K562 (cell line): ENCODE data around the gene DVL3. TPM values are rescaled to one million over a fixed set of nuclear protein-coding genes. Genes with fewer than 3 reads are reported as not detected.

Experiments used
- ARID1B ChIP-seq: fragments of 450-650 bp; IDR thresholded peaks from 2 replicates; pipeline ENCODE4 v1.6.1; 2016; ENCODE audit warnings: antibody characterized with exemption, mild to moderate bottlenecking, inconsistent platforms
- BCL6 ChIP-seq: fragments of 250-450 bp; sonication (Bioruptor Pico); IDR thresholded peaks from 2 replicates; pipeline ENCODE4 v1.4.0; 2020
- CBFA2T3 ChIP-seq: fragments of 450-650 bp; IDR thresholded peaks from 2 replicates; pipeline ENCODE4 v1.6.1; 2017
- DPF2 ChIP-seq: fragments of 450-650 bp; IDR thresholded peaks from 2 replicates; pipeline ENCODE4 v1.6.1; 2016
- ELF1 ChIP-seq: fragments of 200-800 bp; sonication (Bioruptor generic); IDR thresholded peaks from 2 replicates; pipeline ENCODE4 v1.6.1; 2016; ENCODE audit warnings: missing genetic modification characterization, missing compliant biosample characterization
- FOXK1 ChIP-seq: sonication (generic); formaldehyde crosslinking; IDR thresholded peaks from 2 replicates; pipeline ENCODE4 v1.8.0; 2022; ENCODE audit warnings: missing genetic modification reagents, mild to moderate bottlenecking, borderline replicate concordance
- FOXM1 ChIP-seq, 2 experiments: fragments of 450-650 bp in 1 of 2; sonication (generic) in 1 of 2; formaldehyde crosslinking in 1 of 2; IDR thresholded peaks; 2 replicates each; pipeline versions ENCODE4 v1.6.1 to v1.9.0; 2017 to 2022; ENCODE audit warnings: low read depth in 2 of 2, mild to moderate bottlenecking in 2 of 2, missing genetic modification reagents in 1 of 2, moderate library complexity in 1 of 2
- HEY1 ChIP-seq: fragments of 250-450 bp; sonication (Bioruptor Pico); IDR thresholded peaks from 2 replicates; pipeline ENCODE4 v1.5.0; 2020; ENCODE audit warnings: mild to moderate bottlenecking, moderate library complexity, borderline replicate concordance
- ILF3 ChIP-seq: fragments of 450-650 bp; IDR thresholded peaks from 2 replicates; pipeline ENCODE4 v1.6.1; 2018; ENCODE audit warnings: antibody characterized with exemption, mild to moderate bottlenecking, moderate library complexity, borderline replicate concordance
- KDM5B ChIP-seq: fragments of 200-600 bp; sonication (generic); IDR thresholded peaks from 2 replicates; pipeline ENCODE4 v1.6.1; 2012; ENCODE audit warnings: low read depth, mild to moderate bottlenecking, moderate library complexity, low read length, control low read depth, inconsistent platforms; ENCODE audit not compliant: insufficient replicate concordance
- MAFF ChIP-seq: IDR thresholded peaks from 2 replicates; pipeline ENCODE4 v1.6.1; 2012; ENCODE audit warnings: low read length, improper control_type of control experiment
- MECOM ChIP-seq: fragments of 250-450 bp; sonication (Bioruptor Pico); IDR thresholded peaks from 2 replicates; pipeline ENCODE4 v1.8.0; 2022; ENCODE audit warnings: inconsistent platforms
- NFE2 ChIP-seq: IDR thresholded peaks from 2 replicates; pipeline ENCODE4 v1.6.1; 2014; ENCODE audit warnings: antibody characterized with exemption, low read depth
- PRMT5 ChIP-seq: sonication (generic); formaldehyde crosslinking; IDR thresholded peaks from 2 replicates; pipeline ENCODE4 v1.5.0; 2020; ENCODE audit warnings: missing genetic modification reagents
- SMARCB1 ChIP-seq: IDR thresholded peaks from 2 replicates; pipeline ENCODE4 v1.6.1; 2011; ENCODE audit warnings: improper control_type of control experiment, low read depth; ENCODE audit not compliant: insufficient read length
- SOX6 ChIP-seq: fragments of 450-650 bp; IDR thresholded peaks from 2 replicates; pipeline ENCODE4 v1.6.1; 2014; ENCODE audit warnings: mild to moderate bottlenecking
- STAG1 ChIP-seq: sonication (generic); formaldehyde crosslinking; IDR thresholded peaks from 2 replicates; pipeline ENCODE4 v1.5.0; 2020; ENCODE audit warnings: missing genetic modification reagents, borderline replicate concordance
- SUPT5H ChIP-seq: fragments of 450-650 bp; IDR thresholded peaks from 2 replicates; pipeline ENCODE4 v1.6.1; 2016
- TSC22D4 ChIP-seq: fragments of 450-650 bp; IDR thresholded peaks from 2 replicates; pipeline ENCODE4 v1.6.1; 2016; ENCODE audit warnings: missing genetic modification characterization, missing biosample characterization, control low read depth
- XRCC4 ChIP-seq: IDR thresholded peaks from one replicate; pipeline ENCODE4 v1.6.1; 2011; ENCODE audit not compliant: insufficient read depth, insufficient read length; ENCODE audit errors: extremely low read depth
- ZBED1 ChIP-seq: IDR thresholded peaks from 2 replicates; pipeline ENCODE4 v1.6.1; 2014
- ZEB2 ChIP-seq: fragments of 450-650 bp; IDR thresholded peaks from 2 replicates; pipeline ENCODE4 v1.6.1; 2016
- ZFPM2 ChIP-seq: fragments of 250-450 bp; sonication (Bioruptor Pico); IDR thresholded peaks from 2 replicates; pipeline ENCODE4 v1.5.1; 2022; ENCODE audit warnings: mild to moderate bottlenecking
- ZNF134 ChIP-seq: fragments of 250-450 bp; sonication (Bioruptor Pico); conservative IDR thresholded peaks from 2 replicates; pipeline ENCODE4 v1.4.0; 2020
- ZNF140 ChIP-seq: fragments of 250-450 bp; sonication (Bioruptor Pico); IDR thresholded peaks from 2 replicates; pipeline ENCODE4 v1.8.0; 2021; ENCODE audit warnings: moderate library complexity, mild to moderate bottlenecking, inconsistent platforms
- ZNF707 ChIP-seq: fragments of 250-450 bp; sonication (Bioruptor Pico); conservative IDR thresholded peaks from 2 replicates; pipeline ENCODE4 v1.8.0; 2022; ENCODE audit warnings: inconsistent platforms, mild to moderate bottlenecking, moderate library complexity
- polyA plus RNA-seq, 8 experiments: library from polyadenylated mRNA; depleted of rRNA in 4 of 8; stranded (reverse) in 5 of 8; unstranded in 3 of 8; fragments of >200 nt; fragmentation: Nextera tagmentation in 2 of 8; fragmentation: Illumina TruSeq in 1 of 8; extraction: Ambion mirVana in 2 of 8; extraction: Trizol in 1 of 8; gene quantifications; 2 replicates each; pipeline versions ENCODE4 v1.2.1 to v1.2.3, GENCODE V29; 2011 to 2014; ENCODE audit warnings: inconsistent platforms in 1 of 8, missing spikeins in 1 of 8
- total RNA-seq, 7 experiments: library from RNA; depleted of rRNA in 6 of 7; stranded (reverse); fragments of >200 nt in 6 of 7; fragmentation: Illumina TruSeq in 2 of 7; extraction: Trizol in 2 of 7; gene quantifications; 2 replicates each; pipeline versions ENCODE4 v1.2.1 to v1.2.3, GENCODE V29; 2011 to 2021; ENCODE audit warnings: low replicate concordance in 1 of 7
- TF ChIP-seq, protein P1 (sequence below): fragments of 250-450 bp; sonication (Bioruptor Pico); IDR thresholded peaks from 2 replicates; pipeline ENCODE4 v1.4.0; 2020; ENCODE audit warnings: mild to moderate bottlenecking, moderate library complexity, borderline replicate concordance
- TF ChIP-seq, protein P2 (sequence below): fragments of 250-450 bp; sonication (Bioruptor Pico); IDR thresholded peaks from 2 replicates; pipeline ENCODE4 v1.8.0; 2021; ENCODE audit warnings: borderline replicate concordance, mild to moderate bottlenecking, moderate library complexity; ENCODE audit not compliant: poor library complexity, severe bottlenecking

The DVL3 gene
- total and polyA plus RNA-seq, 9 of the 15 experiments (the other 6 are each of a cell fraction or from before 2014, with no cell fraction given): 3.1 to 57.9 (median 20.1) TPM

DNA sequence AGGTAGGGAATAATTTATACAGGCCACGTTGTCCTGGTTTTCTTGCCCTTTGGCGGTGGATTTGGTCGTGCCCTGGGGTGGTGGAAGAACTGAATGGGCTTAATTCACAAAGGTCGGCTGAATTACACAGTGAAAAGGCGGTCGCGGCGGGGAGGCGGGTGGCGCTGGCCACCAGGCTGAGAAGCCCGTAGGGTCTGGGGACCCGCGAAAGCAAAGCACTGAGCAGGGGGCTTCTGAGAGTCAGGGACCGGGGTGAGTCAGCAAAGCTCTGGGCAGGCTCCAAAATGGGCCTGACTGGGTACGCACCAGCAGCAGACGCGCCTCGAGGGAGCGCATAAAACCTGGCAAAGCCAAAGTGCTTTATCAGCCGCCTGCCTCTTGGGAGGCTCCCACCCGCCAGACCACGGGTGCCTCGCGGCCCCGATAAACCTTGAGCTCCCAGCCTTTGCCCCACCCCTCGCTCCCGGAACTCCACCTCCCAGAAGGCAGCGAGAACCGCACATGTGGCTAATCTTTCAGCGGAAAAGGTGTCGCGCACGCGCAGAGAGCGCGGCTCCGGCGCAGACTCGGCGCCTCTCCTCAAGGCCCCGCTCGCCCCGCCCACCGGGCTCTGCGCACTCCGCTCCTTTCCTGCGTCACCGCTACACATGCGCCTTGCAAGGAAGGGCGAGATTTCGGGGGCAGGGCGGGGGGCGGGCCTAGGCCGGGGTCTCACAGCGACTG lies 30.4 kb downstream of the DVL3 start (continued):
- TF ChIP-seq STAG1 (no peak), ZFPM2 (no peak), KDM5B (peak; percentile 60), NFE2 (peak; percentile 80; the same call in 1 of the 2 replicates), ARID1B (peak; percentile 90), ILF3 (no peak; the same call in 1 of the 2 replicates), ZNF140 (CRISPR knock-in tag) (no peak), HEY1 (CRISPR knock-in tag) (no peak), SOX6 (peak; percentile 66), ELF1 (tag) (no peak), MAFF (peak; percentile 15; the same call in 1 of the 2 replicates), CBFA2T3 (peak; percentile 94), XRCC4 (no peak), ZNF134 (CRISPR knock-in tag) (0 out of 2 replicates have a peak, but pooled peaks have one; percentile 6), ZEB2 (no peak), ZBED1 (no peak), SMARCB1 (no peak), TSC22D4 (tag) (no peak), FOXK1 (CRISPR knock-in tag) (no peak), ZNF707 (CRISPR knock-in tag) (no peak), FOXM1 (IDR thresholded peaks at IDR 0.05; ENCODE audit: low read depth) (0 out of 2 replicates have a peak, but pooled peaks have one; percentile 17), FOXM1 (CRISPR knock-in tag; IDR thresholded peaks at IDR 0.05; ENCODE audit: low read depth) (no peak), DPF2 (peak; percentile 82), SUPT5H (no peak), MECOM (CRISPR knock-in tag) (no peak), BCL6 (no peak), PRMT5 (no peak)
- TF ChIP-seq, protein P1, sequence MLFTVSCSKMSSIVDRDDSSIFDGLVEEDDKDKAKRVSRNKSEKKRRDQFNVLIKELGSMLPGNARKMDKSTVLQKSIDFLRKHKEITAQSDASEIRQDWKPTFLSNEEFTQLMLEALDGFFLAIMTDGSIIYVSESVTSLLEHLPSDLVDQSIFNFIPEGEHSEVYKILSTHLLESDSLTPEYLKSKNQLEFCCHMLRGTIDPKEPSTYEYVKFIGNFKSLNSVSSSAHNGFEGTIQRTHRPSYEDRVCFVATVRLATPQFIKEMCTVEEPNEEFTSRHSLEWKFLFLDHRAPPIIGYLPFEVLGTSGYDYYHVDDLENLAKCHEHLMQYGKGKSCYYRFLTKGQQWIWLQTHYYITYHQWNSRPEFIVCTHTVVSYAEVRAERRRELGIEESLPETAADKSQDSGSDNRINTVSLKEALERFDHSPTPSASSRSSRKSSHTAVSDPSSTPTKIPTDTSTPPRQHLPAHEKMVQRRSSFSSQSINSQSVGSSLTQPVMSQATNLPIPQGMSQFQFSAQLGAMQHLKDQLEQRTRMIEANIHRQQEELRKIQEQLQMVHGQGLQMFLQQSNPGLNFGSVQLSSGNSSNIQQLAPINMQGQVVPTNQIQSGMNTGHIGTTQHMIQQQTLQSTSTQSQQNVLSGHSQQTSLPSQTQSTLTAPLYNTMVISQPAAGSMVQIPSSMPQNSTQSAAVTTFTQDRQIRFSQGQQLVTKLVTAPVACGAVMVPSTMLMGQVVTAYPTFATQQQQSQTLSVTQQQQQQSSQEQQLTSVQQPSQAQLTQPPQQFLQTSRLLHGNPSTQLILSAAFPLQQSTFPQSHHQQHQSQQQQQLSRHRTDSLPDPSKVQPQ (CRISPR knock-in tag): no peak
- TF ChIP-seq, protein P2, sequence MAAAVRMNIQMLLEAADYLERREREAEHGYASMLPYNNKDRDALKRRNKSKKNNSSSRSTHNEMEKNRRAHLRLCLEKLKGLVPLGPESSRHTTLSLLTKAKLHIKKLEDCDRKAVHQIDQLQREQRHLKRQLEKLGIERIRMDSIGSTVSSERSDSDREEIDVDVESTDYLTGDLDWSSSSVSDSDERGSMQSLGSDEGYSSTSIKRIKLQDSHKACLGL (CRISPR knock-in tag): no peak
